Caco-2 (cell line): ENCODE results near the gene ADGRF1. TPM values are rescaled to one million over a fixed set of nuclear protein-coding genes. Genes with fewer than 3 reads are reported as not detected.

ENCODE experiments used
- BruUV-seq: library from RNA; stranded (reverse); fragments of 400-500 nt; replicated peaks from 2 replicates; lab custom pipeline; 2021; lab: Mats Ljungman, UMichigan
- CTCF ChIA-PET: fragments of 300-600 bp; sonication (Branson Sonifier 250); formaldehyde crosslinking; loops from one replicate; lab custom pipeline; 2022; ENCODE audit warnings: antibody characterized with exemption; lab: Charles Lee
- POLR2A ChIA-PET: fragments of 300-600 bp; sonication (Branson Sonifier 250); formaldehyde crosslinking; loops from one replicate; lab custom pipeline; 2022; ENCODE audit warnings: antibody characterized with exemption; lab: Charles Lee
- DNase-seq, 2 experiments: peaks; one replicate each; pipeline versions ENCODE4 v3.0.0 to v3.0.0-alpha.2; 2020 to 2022
- H3K27me3 ChIP-seq: replicated peaks from 2 replicates; pipeline ENCODE4 v1.6.0; 2011; ENCODE audit warnings: low read length; ENCODE audit not compliant: control insufficient read depth, insufficient read depth
- H3K36me3 ChIP-seq: 2 replicates; pipeline ENCODE4 v1.5.1; 2011; ENCODE audit warnings: low read length; ENCODE audit not compliant: control insufficient read depth, insufficient read depth
- H3K4me1 ChIP-seq: fragments of 250-450 bp; sonication (Bioruptor Pico); 2 replicates; pipeline ENCODE4 v1.5.1; 2020; ENCODE audit warnings: mild to moderate bottlenecking
- H3K4me3 ChIP-seq: 2 replicates; pipeline ENCODE4 v1.5.1; 2011; ENCODE audit warnings: low read depth, mild to moderate bottlenecking, control low read depth, low read length
- H3K9me3 ChIP-seq: fragments of 250-450 bp; sonication (Bioruptor Pico); 2 replicates; pipeline ENCODE4 v1.5.1; 2020; ENCODE audit warnings: mild to moderate bottlenecking, moderate library complexity
- H3K27ac Mint-ChIP-seq: one replicate; pipeline ENCODE4 v1.8.0; 2022; ENCODE audit warnings: mixed read lengths; ENCODE audit not compliant: unreplicated experiment
- H3K27me3 Mint-ChIP-seq: one replicate; pipeline ENCODE4 v1.8.0; 2022; ENCODE audit warnings: mixed read lengths; ENCODE audit not compliant: insufficient read depth, unreplicated experiment
- H3K36me3 Mint-ChIP-seq: one replicate; pipeline ENCODE4 v1.8.0; 2022; ENCODE audit warnings: mild to moderate bottlenecking, mixed read lengths; ENCODE audit not compliant: insufficient read depth, unreplicated experiment
- H3K4me1 Mint-ChIP-seq: one replicate; pipeline ENCODE4 v1.8.0; 2022; ENCODE audit warnings: low read depth, mixed read lengths; ENCODE audit not compliant: unreplicated experiment
- H3K4me3 Mint-ChIP-seq: one replicate; pipeline ENCODE4 v1.8.0; 2022; ENCODE audit warnings: mild to moderate bottlenecking, moderate library complexity, mixed read lengths; ENCODE audit not compliant: unreplicated experiment
- H3K9me3 Mint-ChIP-seq: one replicate; pipeline ENCODE4 v1.8.0; 2022; ENCODE audit warnings: mixed read lengths; ENCODE audit not compliant: unreplicated experiment
- CTCF ChIP-seq, 2 experiments: fragments of 200-600 bp in 1 of 2; IDR thresholded peaks; 1 replicate in 1 of 2; 2 replicates in 1 of 2; pipeline versions ENCODE4 v1.5.1 to v1.8.0; 2011 to 2022; ENCODE audit warnings: antibody characterized with exemption in 1 of 2, control low read depth in 1 of 2, inconsistent platforms in 1 of 2, low read depth in 1 of 2, low read length in 1 of 2, mild to moderate bottlenecking in 1 of 2, moderate library complexity in 1 of 2; ENCODE audit not compliant: insufficient read depth in 1 of 2, severe bottlenecking in 1 of 2, unreplicated experiment in 1 of 2
- intact Hi-C: fragments of 100-400 bp; cut with micrococcal nuclease; formaldehyde crosslinking; loops from one replicate; pipeline ENCODE4 v1.10.0; 2022; ENCODE audit not compliant: unreplicated experiment
- total RNA-seq: library from RNA; stranded (reverse); gene quantifications from 2 replicates; pipeline ENCODE4 v1.2.3, GENCODE V29; 2022

Gene ADGRF1
- total RNA-seq, 1 experiment from 2014 or later = 0.52 TPM

- H3K4me1 ChIP-seq = 0 out of 2 replicates have a peak, but pooled peaks cover 2% of the 10 kb centered on the region
Measured at GRCh38 chr6:47022191-47022590, 19.9 kb downstream of the ADGRF1 start.

GRCh38 chr6:47019941-47020340, 22.2 kb downstream of the ADGRF1 start:
- Mint-ChIP-seq H3K9me3 (no peaks in the 10 kb centered on the region), H3K27me3 (no peaks in the 10 kb centered on the region), H3K27ac (no peak overlapping the region), H3K4me1 (peaks cover 9% of the 10 kb centered on the region), H3K4me3 (no peak overlapping the region), H3K36me3 (no peaks in the 10 kb centered on the region)
- BruUV-seq = no TSS peak
- DNase-seq = no peak
- H3K27me3 ChIP-seq = no peaks in the 10 kb centered on the region
- no peaks in the 10 kb centered on the region for H3K36me3 ChIP-seq
- TF ChIP-seq CTCF (IDR thresholded peaks at IDR 0.05; ENCODE audit: insufficient read depth in 1 of 2, low read depth in 1 of 2, low read length in 1 of 2, severe bottlenecking in 1 of 2, unreplicated experiment in 1 of 2) = no peak
- no peaks in the 10 kb centered on the region for H3K9me3 ChIP-seq
- H3K4me3 ChIP-seq = no peak overlapping the region
- H3K4me1 ChIP-seq = peaks cover 10% of the 10 kb centered on the region; the same call in 1 of the 2 replicates
- intact Hi-C loops = no loop called here
- POLR2A ChIA-PET = no interaction called here
- CTCF ChIA-PET = no interaction called here

More at GRCh38 chr6:47022191-47022590, 19.9 kb downstream of the ADGRF1 start:
- TF ChIP-seq CTCF (IDR thresholded peaks at IDR 0.05; ENCODE audit: insufficient read depth in 1 of 2, low read depth in 1 of 2, low read length in 1 of 2, severe bottlenecking in 1 of 2, unreplicated experiment in 1 of 2) = no peak
- CTCF ChIA-PET = no interaction called here
- Mint-ChIP-seq H3K4me3 (no peak overlapping the region), H3K27me3 (no peaks in the 10 kb centered on the region), H3K27ac (no peak overlapping the region), H3K36me3 (no peaks in the 10 kb centered on the region), H3K4me1 (peaks cover 5% of the 10 kb centered on the region), H3K9me3 (no peaks in the 10 kb centered on the region)
- Histone ChIP-seq H3K36me3 (no peaks in the 10 kb centered on the region), H3K27me3 (no peaks in the 10 kb centered on the region), H3K4me3 (no peak overlapping the region), H3K9me3 (no peaks in the 10 kb centered on the region)
- DNase-seq = no peak
- BruUV-seq = no TSS peak
- intact Hi-C loops = no loop called here
- POLR2A ChIA-PET = no interaction called here

GRCh38 chr6:47016909-47017308, 25.2 kb downstream of the ADGRF1 start:
- CTCF ChIA-PET = interaction anchor here (1.0 kb wide), 1 partner anchor 30 kb away, joined by 3 read pairs; no protein-coding TSS in a partner anchor
- intact Hi-C loops = no loop called here
- peak in 1 of 2 experiments; percentile 16 for DNase-seq
- no peak overlapping the region for H3K27ac Mint-ChIP-seq
- no peaks in the 10 kb centered on the region for H3K36me3 Mint-ChIP-seq
- Histone ChIP-seq H3K27me3 (no peaks in the 10 kb centered on the region), H3K4me1 (peaks cover 10% of the 10 kb centered on the region; the same call in 1 of the 2 replicates), H3K36me3 (no peaks in the 10 kb centered on the region), H3K4me3 (no peak overlapping the region), H3K9me3 (no peaks in the 10 kb centered on the region)
- POLR2A ChIA-PET = no interaction called here
- no peak overlapping the region for H3K4me3 Mint-ChIP-seq
- no peak for TF ChIP-seq CTCF (IDR thresholded peaks at IDR 0.05; ENCODE audit: insufficient read depth in 1 of 2, low read depth in 1 of 2, low read length in 1 of 2, severe bottlenecking in 1 of 2, unreplicated experiment in 1 of 2)
- H3K4me1 Mint-ChIP-seq = peaks cover 9% of the 10 kb centered on the region
- BruUV-seq = no TSS peak
- no peaks in the 10 kb centered on the region for H3K27me3 Mint-ChIP-seq
- H3K9me3 Mint-ChIP-seq = peaks cover 10% of the 10 kb centered on the region
